GM18870 (cell line): ENCODE measurements around the gene ROBO2.

Experiments used
- ATAC-seq: cut with Tn5 transposase; IDR thresholded peaks from one replicate; pipeline ENCODE4 v1.9.1; 2021; ENCODE audit warnings: moderate library complexity; ENCODE audit not compliant: unreplicated experiment

ROBO2 gene

GRCh38 chr3:77186319-77186718 is 146.4 kb downstream of the ROBO2 start:
- no peak for ATAC-seq

- ATAC-seq, result no peak
Observed at GRCh38 chr3:77186728-77187127, 146.8 kb downstream of the ROBO2 start.

GRCh38 chr3:77188210-77188609 is 148.3 kb downstream of the ROBO2 start:
- ATAC-seq, result no peak

- ATAC-seq, result no peak
Observed at GRCh38 chr3:77189258-77189657, 149.4 kb downstream of the ROBO2 start.

GRCh38 chr3:77189684-77190083 is 149.8 kb downstream of the ROBO2 start:
- no peak for ATAC-seq

- ATAC-seq, result no peak
Observed at GRCh38 chr3:77190374-77190773, 150.5 kb downstream of the ROBO2 start.

- ATAC-seq, result no peak
Observed at GRCh38 chr3:77191014-77191413, 151.1 kb downstream of the ROBO2 start.

- no peak for ATAC-seq
Observed at GRCh38 chr3:77191640-77192039, 151.7 kb downstream of the ROBO2 start.

GRCh38 chr3:77195766-77196545 is 156.1 kb downstream of the ROBO2 start:
- ATAC-seq, result no peak

- ATAC-seq, result no peak
Observed at GRCh38 chr3:77197408-77197807, 157.5 kb downstream of the ROBO2 start.

- no peak for ATAC-seq
Observed at GRCh38 chr3:77203851-77204250, 164.0 kb downstream of the ROBO2 start.

GRCh38 chr3:77204788-77205187 is 164.9 kb downstream of the ROBO2 start:
- ATAC-seq, result no peak

- ATAC-seq, result no peak
Observed at GRCh38 chr3:77207753-77208152, 167.9 kb downstream of the ROBO2 start.

GRCh38 chr3:77222701-77223100 is 182.8 kb downstream of the ROBO2 start:
- ATAC-seq, result no peak

- no peak for ATAC-seq
Observed at GRCh38 chr3:77227567-77227966, 187.7 kb downstream of the ROBO2 start.

- ATAC-seq, result no peak
Observed at GRCh38 chr3:77232557-77232956, 192.7 kb downstream of the ROBO2 start.

- ATAC-seq, result no peak
Observed at GRCh38 chr3:77234004-77234403, 194.1 kb downstream of the ROBO2 start.

GRCh38 chr3:77236118-77236517 is 196.2 kb downstream of the ROBO2 start:
- ATAC-seq, result no peak

- ATAC-seq, result no peak
Observed at GRCh38 chr3:77240072-77240650, 200.3 kb downstream of the ROBO2 start.

GRCh38 chr3:77242371-77242770 is 202.5 kb downstream of the ROBO2 start:
- ATAC-seq, result no peak

- no peak for ATAC-seq
Observed at GRCh38 chr3:77244981-77245380, 205.1 kb downstream of the ROBO2 start.

- no peak for ATAC-seq
Observed at GRCh38 chr3:77247061-77247460, 207.2 kb downstream of the ROBO2 start.

- ATAC-seq, result no peak
Observed at GRCh38 chr3:77247817-77248216, 207.9 kb downstream of the ROBO2 start.
